ENCODE results near the gene PTPN14.

Gene PTPN14

GRCh38 chr1:214360116-214360515, 191.3 kb downstream of the PTPN14 start:
- TF ChIP-seq CTCF (IDR thresholded peaks at IDR 0.05; ENCODE audit: borderline replicate concordance, extremely low read depth, low read length, poor library complexity, severe bottlenecking) = no peak
- no peak for TF ChIP-seq EZH2 (IDR thresholded peaks at IDR 0.05; ENCODE audit: borderline replicate concordance, low read depth, low read length, severe bottlenecking)
- H3K4me1 ChIP-seq (ENCODE audit: insufficient read depth, low read length) = no peaks in the 10 kb centered on the region
- no peak overlapping the region for H2AFZ ChIP-seq (ENCODE audit: low read depth, low read length)
- DNase-seq = no peak
- no peaks in the 10 kb centered on the region for H3K9me3 ChIP-seq (ENCODE audit: insufficient read depth, low read length, severe bottlenecking)
- H3K27me3 ChIP-seq (ENCODE audit: insufficient read depth, low read length, poor library complexity) = no peaks in the 10 kb centered on the region
- no peak overlapping the region for H3K4me2 ChIP-seq (ENCODE audit: insufficient read depth, low read length)
- no peak overlapping the region for H3K4me3 ChIP-seq (ENCODE audit: low read depth in 1 of 2, low read length in 2 of 2)
- no peak overlapping the region for H3K9ac ChIP-seq (ENCODE audit: low read depth, low read length)
- H3K36me3 ChIP-seq (ENCODE audit: insufficient read depth, low read length) = no peaks in the 10 kb centered on the region
- H3K79me2 ChIP-seq (ENCODE audit: insufficient read depth, low read length) = no peaks in the 10 kb centered on the region
- H4K20me1 ChIP-seq (ENCODE audit: insufficient read depth, low read length) = no peaks in the 10 kb centered on the region
- ATAC-seq (ENCODE audit: insufficient read depth, low read depth) = no peak
- no peak overlapping the region for H3K27ac ChIP-seq (ENCODE audit: low read length)

DNA sequence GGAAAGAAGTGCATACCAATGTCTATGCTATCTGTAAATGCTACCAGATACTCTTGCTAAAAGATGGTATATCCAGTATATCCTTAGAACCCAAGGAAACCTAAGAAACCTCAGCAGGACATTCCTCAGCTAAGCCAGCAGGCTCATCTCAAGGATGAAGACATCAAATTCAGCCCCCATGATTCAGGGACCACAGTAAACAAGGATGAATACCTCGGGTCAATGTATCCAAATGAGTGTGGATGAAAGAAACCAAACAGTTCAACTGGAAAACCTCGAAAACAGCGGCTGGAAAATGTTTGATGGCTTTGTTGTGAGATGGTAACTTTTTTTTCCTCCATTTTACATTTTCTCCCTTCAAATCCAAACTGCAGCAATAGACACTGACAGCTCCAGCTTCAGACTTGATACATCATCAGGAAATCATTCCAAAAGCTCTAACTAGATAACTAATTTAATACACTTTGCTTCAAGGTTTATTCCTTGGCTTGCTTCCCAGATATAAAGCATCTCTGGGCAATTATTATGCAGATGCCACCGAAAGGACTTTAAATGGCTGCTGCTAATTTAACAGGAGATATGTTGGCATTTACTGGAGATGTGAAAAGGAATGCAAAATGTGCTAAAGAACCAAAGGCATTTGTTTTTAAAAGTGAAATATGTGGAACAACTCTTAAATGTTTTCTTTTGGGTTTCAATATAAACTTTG, 196.8 kb downstream of the PTPN14 start:
- H3K4me3 ChIP-seq (ENCODE audit: low read depth in 1 of 2, low read length in 2 of 2) = no peak overlapping the region
- H3K9ac ChIP-seq (ENCODE audit: low read depth, low read length) = no peak overlapping the region
- no peak overlapping the region for H3K27ac ChIP-seq (ENCODE audit: low read length)
- ATAC-seq (ENCODE audit: insufficient read depth, low read depth) (no peak), DNase-seq (no peak)
- H2AFZ ChIP-seq (ENCODE audit: low read depth, low read length) = no peak overlapping the region
- H3K4me1 ChIP-seq (ENCODE audit: insufficient read depth, low read length) = no peaks in the 10 kb centered on the region
- H3K4me2 ChIP-seq (ENCODE audit: insufficient read depth, low read length) = no peak overlapping the region
- no peaks in the 10 kb centered on the region for H3K36me3 ChIP-seq (ENCODE audit: insufficient read depth, low read length)
- no peaks in the 10 kb centered on the region for H3K27me3 ChIP-seq (ENCODE audit: insufficient read depth, low read length, poor library complexity)
- no peaks in the 10 kb centered on the region for H3K9me3 ChIP-seq (ENCODE audit: insufficient read depth, low read length, severe bottlenecking)
- TF ChIP-seq CTCF (IDR thresholded peaks at IDR 0.05; ENCODE audit: borderline replicate concordance, extremely low read depth, low read length, poor library complexity, severe bottlenecking) (no peak), EZH2 (IDR thresholded peaks at IDR 0.05; ENCODE audit: borderline replicate concordance, low read depth, low read length, severe bottlenecking) (no peak)
- H3K79me2 ChIP-seq (ENCODE audit: insufficient read depth, low read length) = no peaks in the 10 kb centered on the region
- H4K20me1 ChIP-seq (ENCODE audit: insufficient read depth, low read length) = no peaks in the 10 kb centered on the region

DNA sequence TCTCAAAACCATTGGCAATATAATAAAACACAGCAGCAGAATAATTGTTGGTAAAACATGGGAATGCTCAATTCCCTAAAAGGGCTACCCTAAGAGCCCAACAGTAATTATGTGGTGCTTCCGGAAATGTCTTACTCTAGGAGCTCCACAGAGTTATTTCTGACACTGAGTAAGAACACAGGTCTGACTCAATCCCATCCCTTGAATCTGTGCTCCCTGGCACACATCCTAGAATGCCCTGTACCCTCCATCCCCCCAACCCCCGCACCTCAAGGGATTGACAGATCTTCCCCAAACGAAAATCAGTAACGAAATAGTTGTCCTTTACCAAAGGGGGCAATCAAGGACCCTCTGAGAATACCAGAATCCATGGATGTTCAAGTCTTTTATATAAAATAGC, 198.6 kb downstream of the PTPN14 start:
- Histone ChIP-seq H2AFZ (ENCODE audit: low read depth, low read length) (no peak overlapping the region), H3K27ac (ENCODE audit: low read length) (no peak overlapping the region), H4K20me1 (ENCODE audit: insufficient read depth, low read length) (no peaks in the 10 kb centered on the region), H3K36me3 (ENCODE audit: insufficient read depth, low read length) (no peaks in the 10 kb centered on the region), H3K79me2 (ENCODE audit: insufficient read depth, low read length) (no peaks in the 10 kb centered on the region), H3K9me3 (ENCODE audit: insufficient read depth, low read length, severe bottlenecking) (no peaks in the 10 kb centered on the region), H3K4me2 (ENCODE audit: insufficient read depth, low read length) (no peak overlapping the region), H3K4me3 (ENCODE audit: low read depth in 1 of 2, low read length in 2 of 2) (no peak overlapping the region), H3K9ac (ENCODE audit: low read depth, low read length) (no peak overlapping the region), H3K4me1 (ENCODE audit: insufficient read depth, low read length) (no peaks in the 10 kb centered on the region), H3K27me3 (ENCODE audit: insufficient read depth, low read length, poor library complexity) (no peaks in the 10 kb centered on the region)
- ATAC-seq (ENCODE audit: insufficient read depth, low read depth) (no peak), DNase-seq (no peak)
- TF ChIP-seq CTCF (IDR thresholded peaks at IDR 0.05; ENCODE audit: borderline replicate concordance, extremely low read depth, low read length, poor library complexity, severe bottlenecking) (no peak), EZH2 (IDR thresholded peaks at IDR 0.05; ENCODE audit: borderline replicate concordance, low read depth, low read length, severe bottlenecking) (no peak)
